SU-DHL-6 (cell line): ENCODE data around the gene SLC9A3.

Experiments
- H2AFZ ChIP-seq: fragments of 200-600 bp; sonication (generic); 2 replicates; pipeline ENCODE4 v1.6.1; 2014; ENCODE audit warnings: low read depth, mild to moderate bottlenecking, moderate library complexity, mixed read lengths, antibody characterized with exemption, low read length; ENCODE audit not compliant: severe bottlenecking
- H3F3A ChIP-seq: fragments of 200-600 bp; shearing (Covaris generic); 2 replicates; pipeline ENCODE4 v1.6.0; 2016; ENCODE audit warnings: antibody characterized with exemption, mild to moderate bottlenecking; ENCODE audit not compliant: insufficient read depth
- H3K27ac ChIP-seq: fragments of 200-600 bp; sonication (generic); 2 replicates; pipeline ENCODE4 v1.5.1; 2016; ENCODE audit warnings: low read depth, mild to moderate bottlenecking, low read length, moderate library complexity, mixed read lengths
- H3K27me3 ChIP-seq: fragments of 200-600 bp; sonication (generic), shearing (Covaris generic); 2 replicates; pipeline ENCODE4 v1.6.0; 2014; ENCODE audit warnings: mild to moderate bottlenecking, low read length
- H3K36me3 ChIP-seq: fragments of 200-600 bp; sonication (generic); 2 replicates; pipeline ENCODE4 v1.6.1; 2014; ENCODE audit warnings: mild to moderate bottlenecking, low read length, mixed read lengths
- H3K4me2 ChIP-seq: fragments of 300-600, 200-600 bp; shearing (Covaris generic), sonication (generic); 2 replicates; pipeline ENCODE4 v1.6.0; 2014; ENCODE audit warnings: low read length, low read depth, mild to moderate bottlenecking; ENCODE audit not compliant: poor library complexity, severe bottlenecking
- H3K4me3 ChIP-seq: fragments of 200-600 bp; sonication (generic); 2 replicates; pipeline ENCODE4 v1.5.1; 2014; ENCODE audit warnings: antibody characterized with exemption, low read length, mild to moderate bottlenecking, mixed read lengths; ENCODE audit not compliant: insufficient read depth, poor library complexity, severe bottlenecking
- H3K79me2 ChIP-seq: fragments of 200-600 bp; sonication (generic); 2 replicates; pipeline ENCODE4 v1.6.1; 2014; ENCODE audit warnings: mild to moderate bottlenecking, low read length, moderate library complexity; ENCODE audit not compliant: insufficient read depth
- H3K9ac ChIP-seq: fragments of 200-600 bp; sonication (generic); 2 replicates; pipeline ENCODE4 v1.7.0; 2014; ENCODE audit warnings: mild to moderate bottlenecking, low read length
- H3K9me2 ChIP-seq: fragments of 200-600 bp; sonication (generic); replicated peaks from 2 replicates; pipeline ENCODE4 v1.6.1; 2014; ENCODE audit warnings: low read length; ENCODE audit not compliant: insufficient read depth
- H3K9me3 ChIP-seq: fragments of 200-600 bp; sonication (generic); 2 replicates; pipeline ENCODE4 v1.6.1; 2014; ENCODE audit warnings: low read length, mixed read lengths; ENCODE audit not compliant: insufficient read depth
- H4K20me1 ChIP-seq: fragments of 200-600 bp; sonication (generic); 2 replicates; pipeline ENCODE4 v1.6.1; 2014; ENCODE audit warnings: low read depth, mild to moderate bottlenecking, antibody characterized with exemption, low read length, moderate library complexity, mixed read lengths
- CTCF ChIP-seq: fragments of 200-600 bp; sonication (generic); IDR thresholded peaks from one replicate; pipeline ENCODE4 v1.5.1; 2017; ENCODE audit warnings: antibody characterized with exemption, mild to moderate bottlenecking, low read length, moderate library complexity; ENCODE audit not compliant: insufficient read depth, poor library complexity, severe bottlenecking
- EZH2phosphoT487 ChIP-seq: fragments of 200-600 bp; sonication (generic), shearing (Covaris generic); conservative IDR thresholded peaks from 2 replicates; pipeline ENCODE4 v1.6.1; 2018; ENCODE audit warnings: mild to moderate bottlenecking, antibody characterized with exemption, low read length, moderate library complexity, mixed read lengths

SLC9A3 gene

DNA sequence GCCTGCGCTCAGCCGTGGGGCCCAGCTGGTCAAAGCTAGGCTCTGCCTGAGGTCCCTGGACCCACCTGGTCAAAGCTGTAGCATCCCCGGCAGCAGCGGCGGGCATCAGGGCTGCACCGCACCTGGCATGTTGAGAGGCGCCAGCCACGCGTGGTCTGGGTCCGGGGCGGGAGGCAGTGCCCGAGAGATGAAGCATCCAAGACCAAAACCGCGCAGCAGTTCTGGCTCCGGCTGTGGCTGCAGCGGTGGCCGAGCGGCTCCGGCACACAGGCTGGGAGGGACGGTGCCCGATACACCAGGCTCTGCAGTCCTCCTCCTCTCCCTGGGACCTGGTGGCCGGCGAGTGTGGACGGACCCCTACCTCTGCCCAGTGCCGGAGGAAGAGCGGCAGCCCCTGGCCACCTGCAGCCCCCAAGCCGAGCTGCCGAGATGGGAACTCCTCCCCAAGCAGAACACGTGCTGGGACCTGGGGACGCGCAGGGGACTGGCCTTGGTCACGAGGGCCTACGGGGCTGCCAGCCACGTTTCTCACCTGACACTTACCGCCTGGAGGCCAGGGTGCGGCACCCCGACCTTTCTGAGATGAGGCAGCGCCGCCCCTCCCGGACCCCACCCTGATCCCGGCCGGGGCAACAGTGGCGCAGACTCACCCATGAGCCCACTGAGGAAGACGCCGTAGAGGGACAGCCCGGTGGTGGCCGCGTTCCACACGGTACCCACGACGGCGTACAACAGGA is 33.0 kb downstream of the SLC9A3 start:
- Histone ChIP-seq H3K4me3 (no peak overlapping the region), H3K27me3 (no peaks in the 10 kb centered on the region), H3K27ac (no peak overlapping the region), H4K20me1 (no peaks in the 10 kb centered on the region), H3K36me3 (no peaks in the 10 kb centered on the region), H2AFZ (no peak overlapping the region), H3F3A (no peaks in the 10 kb centered on the region), H3K9ac (no peak overlapping the region), H3K79me2 (no peaks in the 10 kb centered on the region), H3K9me3 (no peaks in the 10 kb centered on the region), H3K9me2 (no peaks in the 10 kb centered on the region), H3K4me2 (no peak overlapping the region)
- no peak for TF ChIP-seq CTCF
- TF ChIP-seq EZH2phosphoT487, result no peak

DNA sequence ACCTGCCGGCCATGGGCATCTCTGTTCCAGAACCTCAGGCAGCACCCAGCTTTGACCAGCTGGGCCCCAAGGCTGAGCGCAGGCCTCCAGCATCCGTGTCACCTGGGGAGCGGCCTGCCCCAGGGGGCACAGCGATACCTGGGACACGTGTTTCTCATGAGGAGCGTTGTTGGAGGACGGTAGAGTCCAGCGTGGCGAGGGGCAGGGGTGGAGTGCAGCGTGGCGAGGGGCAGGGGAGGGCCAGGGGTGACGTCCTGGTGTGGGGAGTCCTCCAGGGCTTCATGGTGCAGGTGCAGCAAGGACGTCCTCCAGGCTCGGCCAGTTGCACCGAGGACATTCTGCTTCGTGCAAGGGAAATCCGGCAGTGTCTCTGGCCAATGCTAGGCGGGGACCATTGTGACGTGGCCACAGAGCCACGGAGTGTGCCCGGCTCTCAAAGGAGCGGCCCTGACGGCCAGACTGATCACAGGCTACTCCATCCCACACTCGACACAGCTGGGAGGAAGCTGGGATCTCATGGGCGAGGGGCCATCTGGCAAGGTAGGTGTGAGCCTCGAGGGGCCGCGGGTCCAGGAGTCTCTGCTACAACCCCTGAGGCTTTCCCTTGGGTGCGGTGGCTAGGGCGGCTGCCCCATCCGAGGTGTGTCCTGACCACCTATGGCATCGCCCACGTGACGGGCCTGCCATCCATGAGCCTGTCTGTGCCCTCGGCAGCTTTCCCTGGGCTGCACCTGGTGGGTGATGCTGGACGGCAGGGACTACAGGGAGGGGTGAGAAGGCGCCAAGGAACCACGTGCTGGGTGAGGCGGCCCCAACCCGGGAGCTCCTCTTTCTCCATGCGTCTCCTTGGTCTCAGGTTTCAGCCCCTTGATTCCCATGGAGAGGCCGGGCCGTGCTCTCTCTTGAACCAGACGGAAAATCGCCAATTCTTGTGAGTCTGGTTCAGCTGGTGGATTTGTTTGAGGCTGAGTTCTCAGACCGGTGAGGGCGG is 33.8 kb downstream of the SLC9A3 start:
- Histone ChIP-seq H3K36me3 (no peaks in the 10 kb centered on the region), H2AFZ (no peak overlapping the region), H4K20me1 (no peaks in the 10 kb centered on the region)

GRCh38 chr5:489689-490080 is 34.6 kb downstream of the SLC9A3 start:
- H3K9ac ChIP-seq, result no peak overlapping the region
- H3K36me3 ChIP-seq, result no peaks in the 10 kb centered on the region
- H3K4me2 ChIP-seq, result no peak overlapping the region
- H4K20me1 ChIP-seq, result no peaks in the 10 kb centered on the region
- no peaks in the 10 kb centered on the region for H3K27me3 ChIP-seq
- H3K9me3 ChIP-seq, result no peaks in the 10 kb centered on the region
- no peak overlapping the region for H2AFZ ChIP-seq
- no peak overlapping the region for H3K27ac ChIP-seq
- TF ChIP-seq EZH2phosphoT487 (no peak), CTCF (no peak)
- H3F3A ChIP-seq, result no peaks in the 10 kb centered on the region
- H3K4me3 ChIP-seq, result no peak overlapping the region
- no peaks in the 10 kb centered on the region for H3K79me2 ChIP-seq
- no peaks in the 10 kb centered on the region for H3K9me2 ChIP-seq

More for the DNA sequence above, 33.8 kb downstream of the SLC9A3 start:
- TF ChIP-seq CTCF (no peak), EZH2phosphoT487 (no peak)
- H3K4me2 ChIP-seq, result no peak overlapping the region
- no peak overlapping the region for H3K27ac ChIP-seq
- H3K9ac ChIP-seq, result no peak overlapping the region
- no peaks in the 10 kb centered on the region for H3K9me2 ChIP-seq
- H3K27me3 ChIP-seq, result no peaks in the 10 kb centered on the region
- H3F3A ChIP-seq, result no peaks in the 10 kb centered on the region
- H3K9me3 ChIP-seq, result no peaks in the 10 kb centered on the region
- no peak overlapping the region for H3K4me3 ChIP-seq
- no peaks in the 10 kb centered on the region for H3K79me2 ChIP-seq
